ENCODE data around the gene NET1. TPM values are rescaled to one million over a fixed set of nuclear protein-coding genes. Genes with fewer than 3 reads are reported as not detected.

Gene NET1
- total and polyA plus RNA-seq, 2 experiments from 2014 or later = 62.5 to 96.4 TPM

- Histone ChIP-seq H3K79me2 (peaks cover 37% of the 10 kb centered on the region), H3K27me3 (no peaks in the 10 kb centered on the region), H3K4me3 (no peak overlapping the region), H4K20me1 (ENCODE audit: insufficient read depth, poor library complexity, severe bottlenecking) (peaks cover 3% of the 10 kb centered on the region), H3K4me2 (no peak overlapping the region), H3K9me2 (replicated peaks; ENCODE audit: insufficient read depth) (no peaks in the 10 kb centered on the region), H3K36me3 (replicated peaks; ENCODE audit: insufficient read depth, low read depth) (no peaks in the 10 kb centered on the region), H3K27ac (peak overlapping the region; percentile 75), H3K9me3 (ENCODE audit: low read depth) (no peaks in the 10 kb centered on the region), H2AFZ (no peak overlapping the region), H3K4me1 (ENCODE audit: insufficient read depth) (peaks cover 9% of the 10 kb centered on the region)
- TF ChIP-seq EZH2 (IDR thresholded peaks at IDR 0.05; ENCODE audit: borderline replicate concordance) (no peak), EZH2phosphoT487 (IDR thresholded peaks at IDR 0.05; ENCODE audit: low read depth, severe bottlenecking, unreplicated experiment) (no peak), CTCF (IDR thresholded peaks at IDR 0.05; ENCODE audit: poor library complexity) (no peak)
- no peak for DNase-seq (ENCODE audit: low spot score)
- WGBS (ENCODE audit: low lambda C conversion rate, missing lambda C conversion rate) = 85% methylated on average over 5 of the region's 5 CpGs
These were observed 32.6 kb downstream of the NET1 start for GRCh38 chr10:5445006-5445405.

- H3K27me3 ChIP-seq = no peaks in the 10 kb centered on the region
- WGBS (ENCODE audit: low lambda C conversion rate, missing lambda C conversion rate) = under 1% methylated on average over 23 of the region's 23 CpGs
- no peak overlapping the region for H2AFZ ChIP-seq
- peak overlapping the region; percentile 44 for H3K4me3 ChIP-seq
- H3K79me2 ChIP-seq = peaks cover 51% of the 10 kb centered on the region
- H3K9me3 ChIP-seq (ENCODE audit: low read depth) = no peaks in the 10 kb centered on the region
- no peaks in the 10 kb centered on the region for H3K9me2 ChIP-seq (replicated peaks; ENCODE audit: insufficient read depth)
- peaks cover 18% of the 10 kb centered on the region for H4K20me1 ChIP-seq (ENCODE audit: insufficient read depth, poor library complexity, severe bottlenecking)
- peaks cover 21% of the 10 kb centered on the region for H3K4me1 ChIP-seq (ENCODE audit: insufficient read depth)
- peak; percentile 98 for DNase-seq (ENCODE audit: low spot score)
- H3K36me3 ChIP-seq (replicated peaks; ENCODE audit: insufficient read depth, low read depth) = no peaks in the 10 kb centered on the region
- TF ChIP-seq EZH2phosphoT487 (IDR thresholded peaks at IDR 0.05; ENCODE audit: low read depth, severe bottlenecking, unreplicated experiment) (no peak), CTCF (IDR thresholded peaks at IDR 0.05; ENCODE audit: poor library complexity) (no peak), EZH2 (IDR thresholded peaks at IDR 0.05; ENCODE audit: borderline replicate concordance) (no peak)
- peak overlapping the region; percentile 80 for H3K4me2 ChIP-seq
- peak overlapping the region; percentile 84 for H3K27ac ChIP-seq
These were observed 34.1 kb downstream of the NET1 start for GRCh38 chr10:5446390-5446926.

GRCh38 chr10:5447056-5447455 lies 34.7 kb downstream of the NET1 start:
- H3K79me2 ChIP-seq = peaks cover 57% of the 10 kb centered on the region
- H4K20me1 ChIP-seq (ENCODE audit: insufficient read depth, poor library complexity, severe bottlenecking) = peaks cover 24% of the 10 kb centered on the region
- peaks cover 27% of the 10 kb centered on the region for H3K4me1 ChIP-seq (ENCODE audit: insufficient read depth)
- H2AFZ ChIP-seq = no peak overlapping the region
- peak overlapping the region; percentile 44 for H3K4me3 ChIP-seq
- TF ChIP-seq EZH2 (IDR thresholded peaks at IDR 0.05; ENCODE audit: borderline replicate concordance) (no peak), CTCF (IDR thresholded peaks at IDR 0.05; ENCODE audit: poor library complexity) (no peak), EZH2phosphoT487 (IDR thresholded peaks at IDR 0.05; ENCODE audit: low read depth, severe bottlenecking, unreplicated experiment) (no peak)
- DNase-seq (ENCODE audit: low spot score) = no peak
- H3K9me2 ChIP-seq (replicated peaks; ENCODE audit: insufficient read depth) = no peaks in the 10 kb centered on the region
- no peaks in the 10 kb centered on the region for H3K27me3 ChIP-seq
- H3K4me2 ChIP-seq = peak overlapping the region; percentile 80
- peak overlapping the region; percentile 84 for H3K27ac ChIP-seq
- 14% methylated on average over 3 of the region's 3 CpGs for WGBS (ENCODE audit: low lambda C conversion rate, missing lambda C conversion rate)
- no peaks in the 10 kb centered on the region for H3K36me3 ChIP-seq (replicated peaks; ENCODE audit: insufficient read depth, low read depth)
- no peaks in the 10 kb centered on the region for H3K9me3 ChIP-seq (ENCODE audit: low read depth)
